C1 segment of cervical spinal cord (tissue), 14 donors: Measurements from ENCODE around the gene EMC8.
"Not testable (repeated sequence)": the region's sequence is repeated elsewhere in the genome, so short reads cannot be mapped to it uniquely, and the experiment has no call there.

Experiments
- DNase-seq, 14 donors: peaks; one replicate each; lab custom pipeline; 2025; lab: John Stamatoyannopoulos, UW

The EMC8 gene

DNA sequence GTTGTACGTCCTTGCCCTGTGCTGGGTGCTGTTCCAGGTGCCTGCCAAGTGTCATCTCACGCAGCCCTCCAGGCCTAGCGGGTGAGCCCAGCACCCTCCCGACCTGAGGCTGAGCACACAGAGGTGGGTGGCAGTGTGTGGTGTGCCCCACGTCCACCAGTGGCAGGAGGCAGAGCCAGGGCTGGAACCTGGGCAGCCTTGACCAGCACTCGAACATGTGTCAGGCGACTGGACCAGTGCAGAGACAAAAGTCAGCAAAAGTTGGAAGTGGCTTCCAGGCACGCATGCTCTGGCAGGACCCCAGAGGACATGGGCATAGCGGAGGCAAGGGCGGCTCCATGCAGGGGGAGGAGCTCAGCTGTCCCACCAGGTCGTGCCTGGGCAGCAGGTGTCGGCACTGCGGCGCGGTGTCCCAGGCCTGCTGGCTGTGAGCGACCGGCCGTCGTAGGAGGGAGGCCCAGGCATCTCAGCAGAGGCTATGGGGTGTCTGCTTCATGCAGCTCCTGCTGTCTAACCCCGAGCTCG lies 35.9 kb upstream of the EMC8 start:
- DNase-seq = no peak

DNA sequence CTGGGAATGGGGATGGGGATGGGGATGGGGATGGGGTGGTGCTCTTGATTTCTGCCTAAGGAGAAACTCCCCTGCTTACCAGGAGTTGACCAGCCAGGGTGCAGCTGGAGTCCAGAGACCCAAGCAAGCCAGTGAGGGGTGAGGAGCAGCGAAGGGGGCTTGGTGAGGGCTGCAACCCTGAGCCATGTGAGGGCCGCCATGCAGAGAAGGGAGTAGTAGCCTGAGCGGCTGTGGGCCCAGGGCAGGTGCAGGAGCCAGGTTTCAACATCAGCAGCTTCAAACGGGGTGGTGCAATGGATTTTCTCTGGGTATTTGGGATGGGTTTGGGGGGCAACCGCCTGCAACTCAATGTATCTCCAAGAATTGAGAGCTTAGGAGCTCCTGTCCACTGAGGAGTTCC lies 35.4 kb upstream of the EMC8 start:
- no peak for DNase-seq

DNA sequence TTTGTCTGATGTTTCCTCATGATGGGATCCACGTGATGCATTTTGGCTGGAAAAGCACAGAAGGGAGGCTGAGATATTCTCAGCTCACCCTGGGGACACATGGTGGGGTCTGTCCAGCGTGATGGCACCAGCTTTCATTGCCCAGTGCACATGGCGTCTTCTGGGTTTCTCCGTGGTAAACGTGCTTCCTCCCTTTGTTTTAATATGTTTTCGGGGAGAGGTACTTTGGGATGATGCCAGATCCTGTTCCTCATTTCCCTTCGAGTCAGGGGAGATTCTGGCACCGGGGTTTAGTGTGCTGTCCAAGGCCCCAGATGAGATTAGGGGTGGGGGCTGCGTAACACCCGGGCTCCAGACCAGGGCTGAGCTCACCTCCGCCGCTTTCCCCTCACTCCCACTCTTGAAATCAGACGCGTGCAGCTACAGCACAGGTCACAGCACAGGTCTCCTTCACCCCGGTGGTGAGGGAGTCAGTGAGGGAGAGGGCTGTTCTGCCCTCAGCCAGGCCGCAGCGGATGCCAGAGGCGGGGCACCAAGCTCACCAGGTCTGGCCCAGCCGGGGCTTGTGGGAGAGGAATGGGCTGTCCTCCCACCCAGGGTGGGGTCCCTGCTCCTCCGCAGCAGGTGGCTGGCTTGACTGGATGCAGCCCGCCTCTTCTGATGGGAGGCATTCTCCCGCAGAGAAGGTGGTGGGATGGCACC lies 34.0 kb upstream of the EMC8 start:
- peak in 3 of 14 donors; percentile 4 to 16 (median 12) for DNase-seq

DNA sequence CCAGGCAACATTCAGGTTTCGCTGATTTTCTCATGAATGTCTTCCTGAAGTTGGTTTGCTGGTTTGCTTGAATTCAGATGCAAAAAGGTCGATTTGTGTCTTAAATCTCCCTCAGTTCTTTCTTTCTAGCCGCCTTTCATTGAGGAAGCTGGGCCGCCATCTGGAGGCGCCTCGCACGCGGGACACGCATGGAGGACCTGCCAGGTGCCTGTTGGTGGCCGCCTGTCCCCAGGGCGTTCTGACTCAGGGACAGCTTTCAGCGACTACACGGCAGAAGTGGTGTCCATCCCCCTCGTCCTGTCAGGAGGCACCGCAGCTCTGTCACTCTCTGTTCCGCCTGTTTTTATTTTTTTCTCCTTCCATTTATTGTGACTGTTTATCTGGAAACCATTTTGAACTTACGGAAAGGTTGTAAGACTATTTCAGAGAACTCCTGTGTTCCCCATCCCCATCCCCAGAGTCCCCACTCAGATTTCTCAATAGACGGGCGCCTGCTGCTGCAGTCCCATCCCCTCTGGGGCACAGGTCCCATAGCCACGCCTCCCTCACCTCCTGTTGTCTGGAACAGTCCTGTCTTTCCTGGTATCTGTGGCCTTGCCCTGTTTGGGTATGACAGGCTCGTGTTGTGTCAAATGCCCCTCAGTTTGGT lies 33.4 kb upstream of the EMC8 start:
- peak in 2 of 14 donors; percentile 28 to 33 for DNase-seq

DNA sequence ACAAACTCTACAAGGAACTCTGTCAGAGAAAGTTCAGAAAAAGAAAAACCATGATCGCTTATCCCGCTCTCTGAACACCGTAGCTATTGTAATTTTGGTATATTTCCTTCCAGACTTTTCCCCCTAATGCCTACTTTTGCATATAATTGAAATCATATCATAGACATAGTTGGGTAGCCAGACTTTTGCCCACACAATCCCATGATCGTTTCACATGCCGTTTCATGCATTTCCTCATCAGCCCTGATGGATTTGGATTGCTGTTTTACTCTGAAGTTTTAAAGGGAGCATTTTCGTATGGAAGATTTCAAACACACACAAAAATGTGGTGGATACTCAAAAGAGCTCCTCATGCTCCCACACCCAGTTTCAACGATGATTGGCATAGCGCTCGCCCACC lies 31.5 kb upstream of the EMC8 start:
- no peak for DNase-seq

DNA sequence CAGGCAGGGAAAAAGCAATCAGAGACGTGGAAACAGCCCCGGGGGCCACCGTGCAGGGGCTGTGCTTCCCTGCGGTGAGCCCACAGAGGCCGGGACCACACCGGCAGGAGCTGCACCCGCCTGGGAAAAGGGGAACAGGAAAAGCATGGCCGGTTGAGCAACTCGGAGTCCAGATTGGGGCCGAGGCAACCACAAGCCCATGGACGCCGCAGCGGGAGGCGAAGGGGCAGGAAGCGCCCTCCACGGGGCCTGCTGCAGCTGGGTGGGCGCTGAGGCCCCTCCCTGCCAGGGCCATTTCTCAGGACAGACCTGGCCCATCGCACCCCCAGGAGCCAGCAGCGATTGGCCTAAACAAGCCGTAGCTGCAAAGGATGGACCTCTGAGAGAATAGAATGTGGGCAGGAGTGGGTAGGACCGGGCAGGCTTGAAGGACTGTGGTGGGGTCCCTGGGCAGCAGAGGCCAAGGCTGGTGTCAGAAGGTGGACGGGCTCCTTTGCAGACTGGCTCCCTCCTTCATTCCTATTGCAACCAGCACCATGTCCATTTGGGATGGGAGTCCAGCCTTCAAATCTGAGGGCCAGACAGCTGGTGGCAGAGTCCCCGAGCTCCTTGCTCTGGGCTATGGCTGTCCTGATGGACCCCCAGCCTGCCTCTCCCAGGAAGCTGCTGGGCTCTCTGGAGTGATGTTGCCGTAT lies 30.6 kb upstream of the EMC8 start:
- peak in 9 of 14 donors; percentile 17 to 62 (median 36) for DNase-seq

DNA sequence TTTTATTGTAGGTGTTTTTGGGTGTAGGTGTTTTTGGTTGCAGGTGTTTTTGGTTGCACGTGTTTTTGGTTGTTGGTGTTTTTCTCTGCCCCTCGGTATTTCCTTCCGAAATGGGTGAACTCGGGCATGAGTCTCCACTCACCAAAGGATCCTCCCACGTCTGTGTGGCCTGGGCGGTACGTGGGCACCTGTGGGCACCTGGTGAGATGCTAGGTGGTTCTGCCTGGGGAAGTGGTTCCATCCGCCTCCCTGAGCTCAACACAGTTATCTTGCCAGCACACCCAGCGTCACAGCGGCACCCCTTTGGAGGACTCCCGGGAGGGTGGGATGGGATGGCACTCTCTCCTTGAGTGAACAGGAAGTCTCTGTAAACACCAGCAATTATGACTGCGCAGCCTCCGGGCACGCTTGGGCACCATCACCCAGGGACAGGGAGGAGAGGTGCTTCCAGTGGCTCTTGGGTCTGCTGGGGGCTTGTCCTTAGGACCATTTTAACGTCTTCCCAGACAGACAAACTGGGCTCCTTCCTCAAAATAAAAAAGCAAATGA lies 29.9 kb upstream of the EMC8 start:
- no peak for DNase-seq

DNA sequence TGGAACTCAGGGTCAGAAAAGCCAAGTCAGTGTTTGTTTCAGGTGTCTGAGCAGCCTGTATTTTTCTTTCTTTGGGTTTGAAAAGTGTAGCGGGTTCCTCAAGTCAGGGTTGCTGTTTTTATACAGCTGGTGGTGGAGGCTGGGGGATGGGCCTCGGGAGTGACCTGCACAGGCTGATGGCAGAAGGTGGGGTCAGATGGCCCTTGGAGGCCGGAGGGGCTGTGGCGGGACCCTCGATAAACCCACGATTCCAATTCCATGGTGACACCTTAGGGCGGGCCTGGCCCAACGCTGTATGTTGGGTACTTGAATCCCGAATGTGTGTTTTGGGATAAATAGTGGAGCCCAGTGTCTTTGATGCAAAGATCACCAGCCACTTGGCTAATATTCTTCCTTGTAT lies 28.8 kb upstream of the EMC8 start:
- DNase-seq = no peak

DNA sequence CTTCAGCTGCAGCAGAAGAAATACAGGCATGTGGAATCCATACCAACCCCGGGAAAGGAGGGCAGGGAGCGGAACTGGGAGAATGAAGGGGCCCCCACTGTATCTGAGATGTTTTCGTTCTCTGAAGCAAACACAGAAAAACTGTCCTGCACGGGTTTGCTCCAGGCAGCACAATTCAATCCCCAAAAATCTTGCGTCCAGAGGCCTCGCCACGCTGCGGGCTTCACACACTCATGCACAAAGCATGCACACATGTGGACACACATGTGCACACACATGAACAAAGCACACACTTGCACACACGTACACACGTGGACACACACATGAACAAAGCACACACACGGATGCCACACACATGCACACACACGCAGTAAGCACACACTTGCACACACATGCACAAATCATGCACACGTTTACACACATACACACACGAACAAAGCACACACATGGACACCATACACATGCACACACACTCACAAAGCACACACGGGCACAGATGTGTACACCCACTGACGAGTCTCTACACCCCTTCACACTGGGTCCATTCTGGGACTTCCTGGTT lies 27.4 kb upstream of the EMC8 start:
- no peak for DNase-seq

DNA sequence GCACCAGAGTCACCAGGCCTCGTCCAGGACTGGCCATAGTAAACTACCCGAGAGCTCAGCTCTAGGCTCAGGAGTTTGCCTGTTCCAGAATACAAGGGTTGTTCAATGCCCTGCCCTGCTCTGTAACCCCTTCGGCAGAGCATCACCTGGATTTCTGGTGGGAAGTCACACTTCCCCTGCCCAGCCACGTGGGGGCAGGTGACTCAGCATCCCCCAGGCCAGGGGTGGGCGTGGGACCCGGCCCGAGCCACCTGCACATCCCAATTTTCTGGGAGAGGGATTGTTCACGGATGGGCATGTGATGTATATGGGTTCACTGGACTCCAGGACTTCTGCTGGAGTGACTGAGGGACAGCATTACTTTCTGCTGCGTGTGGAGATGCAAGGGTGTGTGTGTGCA lies 26.0 kb upstream of the EMC8 start:
- no peak for DNase-seq

DNA sequence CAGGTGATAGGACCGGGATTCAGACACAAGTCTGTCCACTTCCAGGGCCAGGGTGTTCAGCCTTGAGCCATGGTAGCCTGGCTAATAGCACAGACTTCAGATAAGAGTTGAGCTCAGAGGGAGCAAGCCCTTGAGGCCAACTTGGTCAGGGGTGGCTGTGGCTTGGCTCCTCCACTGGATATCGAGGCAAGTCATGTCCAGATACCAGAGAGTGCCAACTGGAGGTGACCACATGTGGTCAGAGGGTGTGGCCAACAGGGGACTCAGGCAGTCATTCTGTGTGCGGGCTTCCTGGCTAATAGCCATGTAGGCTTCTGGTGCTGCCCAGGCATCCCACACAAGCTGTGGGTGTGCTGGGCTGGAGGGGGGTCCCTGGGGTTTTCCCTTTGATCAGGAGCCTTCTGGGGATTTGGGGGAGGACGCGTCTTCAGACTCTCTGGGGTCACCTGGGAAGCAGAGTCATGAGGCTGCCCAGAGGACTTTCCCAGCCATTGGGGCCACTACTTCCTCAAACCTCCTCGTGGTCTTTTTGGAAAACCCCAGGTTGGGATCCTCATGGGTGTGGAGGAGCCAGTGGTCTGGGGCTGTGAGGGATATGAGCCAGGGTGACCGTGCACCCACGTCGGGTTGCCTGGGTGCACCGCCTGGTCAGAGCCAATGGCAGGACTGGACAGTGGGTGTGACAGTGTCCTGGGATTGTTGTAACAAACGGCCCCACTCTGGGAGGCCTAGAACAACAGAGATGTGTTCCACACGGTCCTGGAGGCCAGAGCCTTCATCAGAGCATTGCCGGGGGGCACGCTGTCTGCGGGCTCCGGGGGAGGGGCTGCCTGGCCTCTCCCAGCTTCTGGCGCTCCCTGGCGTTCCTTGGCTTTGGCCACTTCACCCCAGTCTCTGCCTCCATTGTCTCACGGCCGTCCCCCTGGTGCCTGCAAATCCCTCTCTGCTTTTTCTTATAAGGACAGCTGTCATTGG lies 25.1 kb upstream of the EMC8 start:
- no peak for DNase-seq

DNA sequence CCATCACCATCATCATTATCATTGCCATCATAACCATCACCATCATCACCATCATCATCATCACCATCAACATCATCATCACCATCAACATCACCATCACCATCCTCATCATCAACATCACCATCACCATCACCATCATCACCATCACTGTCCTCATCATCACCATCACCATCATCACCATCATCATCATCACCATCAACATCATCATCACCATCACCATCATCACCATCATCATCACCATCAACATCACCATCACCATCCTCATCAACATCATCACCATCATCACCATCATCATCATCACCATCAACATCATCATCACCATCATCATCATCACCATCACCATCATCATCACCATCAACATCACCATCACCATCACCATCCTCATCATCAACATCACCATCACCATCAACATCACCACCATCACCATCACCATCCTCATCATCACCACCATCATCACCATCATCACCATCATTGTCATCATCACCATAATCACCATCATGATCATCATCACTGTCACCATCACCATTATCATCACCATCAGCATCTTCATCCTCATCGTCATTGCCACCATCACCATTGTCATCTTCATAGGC lies 24.1 kb upstream of the EMC8 start:
- DNase-seq = no peak

DNA sequence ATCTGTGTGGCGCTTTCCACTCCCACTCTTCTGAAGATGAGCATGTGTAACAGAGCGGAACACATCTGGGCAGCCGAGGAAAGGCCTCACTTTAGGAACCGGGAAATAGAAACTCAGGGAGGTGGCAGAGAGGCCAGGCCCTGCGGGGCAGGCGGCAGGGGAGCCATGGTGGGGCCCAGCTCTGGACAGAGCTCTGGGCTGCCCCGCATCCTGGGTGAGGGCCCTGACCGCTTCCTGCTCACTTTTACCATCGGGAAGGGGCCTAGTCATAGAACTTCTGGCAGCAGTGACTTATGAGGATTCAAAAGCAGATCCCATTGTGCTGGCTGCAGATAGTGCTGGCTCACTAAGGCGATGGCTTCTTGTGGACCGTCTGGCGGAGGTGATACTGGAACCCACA lies 22.8 kb upstream of the EMC8 start:
- no peak for DNase-seq

DNA sequence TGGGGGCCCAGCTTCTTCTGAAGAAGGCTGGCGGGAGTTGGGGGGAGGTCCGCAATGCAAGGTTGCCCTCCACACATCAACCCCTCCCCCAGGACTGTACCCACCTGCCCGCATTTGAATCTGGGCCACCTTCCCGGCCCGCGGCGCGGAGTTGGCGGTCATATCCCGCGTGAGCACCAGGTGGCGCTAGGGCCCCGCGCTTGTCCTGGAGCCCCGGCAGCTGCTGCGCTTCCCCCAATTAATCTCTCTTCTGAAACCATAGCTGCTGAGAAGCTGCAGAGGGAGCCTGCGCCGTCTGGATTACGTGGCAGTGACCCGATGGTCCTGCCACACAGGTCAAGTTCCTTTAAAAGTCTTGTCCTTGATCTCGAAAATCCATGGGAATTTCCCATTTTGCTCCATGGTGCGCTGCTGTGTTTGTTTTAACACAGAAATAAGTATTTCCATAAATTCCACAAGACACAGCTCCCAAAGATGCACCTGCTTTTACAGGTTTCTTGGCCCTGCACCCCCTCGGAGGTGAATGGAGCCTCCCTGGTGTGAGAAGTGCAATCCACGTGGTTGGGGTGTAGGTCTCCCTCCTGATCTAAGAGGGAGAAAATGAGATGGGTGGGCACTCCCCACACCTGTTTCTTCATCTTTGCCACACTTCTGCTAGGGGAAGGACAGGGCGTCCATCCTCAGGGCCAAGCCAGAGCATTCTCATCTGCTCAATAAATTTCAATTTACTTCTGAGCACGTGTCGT lies 22.2 kb upstream of the EMC8 start:
- peak in 13 of 14 donors; percentile 11 to 80 (median 39) for DNase-seq

DNA sequence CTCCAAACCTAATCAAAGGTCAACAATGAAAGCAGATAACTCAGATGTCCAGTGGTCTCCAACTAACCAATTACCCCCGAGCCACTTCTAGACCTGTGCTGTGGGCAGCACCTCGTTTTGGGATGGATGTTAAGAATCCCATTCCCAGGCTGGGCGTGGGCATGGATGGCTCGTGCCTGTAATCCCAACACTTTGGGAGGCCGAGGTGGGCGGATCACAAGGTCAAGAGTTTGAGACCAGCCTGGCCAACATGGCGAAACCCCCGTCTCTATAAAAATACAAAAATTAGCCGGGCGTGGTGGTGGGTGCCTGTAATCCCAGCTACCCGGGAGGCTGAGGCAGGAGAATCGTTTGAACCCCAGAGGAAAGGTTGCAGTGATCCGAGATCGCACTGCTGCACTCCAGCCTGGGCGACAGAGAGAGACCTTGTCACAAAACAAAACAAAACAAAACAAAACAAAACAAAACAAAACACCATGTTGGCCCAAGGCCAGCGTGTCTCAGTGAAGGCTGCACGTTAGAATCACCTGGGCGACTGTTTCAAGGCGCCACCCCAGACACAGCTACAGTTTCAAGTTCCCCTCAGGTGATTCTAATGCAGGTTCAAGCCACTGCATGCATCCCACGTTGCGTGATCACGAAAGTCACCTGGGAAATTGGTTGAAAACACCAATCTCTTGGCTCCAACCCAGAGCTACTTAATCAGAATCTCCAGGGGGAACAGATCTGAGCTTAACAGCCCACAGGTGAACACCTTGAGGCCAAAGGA lies 21.4 kb upstream of the EMC8 start:
- DNase-seq = no peak

DNA sequence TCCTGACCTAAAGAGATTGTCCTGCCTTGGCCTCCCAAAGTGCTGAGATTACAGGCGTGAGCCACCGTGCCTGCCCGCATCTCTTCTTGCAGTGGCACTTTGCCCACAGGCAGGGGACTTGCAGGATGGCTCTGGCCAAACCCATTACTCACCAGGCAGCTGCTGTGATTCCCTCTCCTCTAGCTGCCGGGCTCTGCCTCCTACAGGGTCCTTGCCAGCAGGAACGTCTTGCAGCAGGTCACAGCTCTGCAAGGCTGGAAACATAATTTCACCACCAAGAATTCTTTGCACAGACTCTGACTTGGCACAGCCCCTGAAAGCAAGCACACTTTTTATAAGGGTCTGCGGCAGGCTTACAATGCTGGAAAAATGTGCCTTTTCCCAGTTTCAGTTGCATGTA lies 20.4 kb upstream of the EMC8 start:
- no peak for DNase-seq

DNA sequence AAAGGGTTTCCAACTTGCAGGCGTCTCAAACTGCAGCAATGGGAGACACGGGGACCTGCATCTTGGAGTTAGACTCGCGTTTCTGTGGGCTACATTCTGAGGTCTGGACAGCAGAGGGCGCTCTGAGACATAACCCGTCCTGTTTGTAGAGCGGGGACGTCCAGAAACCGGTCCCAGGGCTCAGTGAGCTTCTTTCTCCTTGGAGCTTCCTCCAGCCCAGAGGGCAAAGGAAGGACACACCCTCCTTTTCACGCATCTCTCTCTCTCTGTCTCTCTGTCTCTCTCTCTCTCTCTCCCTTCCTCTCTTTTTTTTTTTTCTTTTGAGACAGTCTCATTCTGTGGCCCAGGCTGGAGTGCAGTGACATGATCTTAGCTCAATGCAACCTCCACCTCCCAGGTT lies 19.9 kb upstream of the EMC8 start:
- peak in 9 of 14 donors; percentile 12 to 61 (median 31) for DNase-seq

DNA sequence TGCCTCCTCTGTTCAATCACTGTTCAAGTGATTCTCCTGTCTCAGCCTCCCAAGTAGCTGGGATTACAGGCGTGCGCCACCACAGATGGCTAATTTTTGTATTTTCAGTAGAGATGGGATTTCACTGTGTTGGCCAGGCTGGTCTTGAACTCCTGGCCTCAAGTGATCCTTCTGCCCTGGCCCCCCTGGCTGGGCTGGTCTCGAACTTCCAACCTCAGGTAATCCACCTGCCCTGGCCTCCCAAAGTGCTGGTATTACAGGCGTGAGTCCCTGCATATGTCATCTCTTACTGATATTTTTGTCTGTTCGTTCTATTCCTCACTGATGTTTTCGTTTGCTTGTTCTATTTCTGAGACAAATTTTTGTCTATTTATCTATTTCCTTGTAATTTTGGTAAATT lies 17.9 kb upstream of the EMC8 start:
- not testable (repeated sequence) for DNase-seq

DNA sequence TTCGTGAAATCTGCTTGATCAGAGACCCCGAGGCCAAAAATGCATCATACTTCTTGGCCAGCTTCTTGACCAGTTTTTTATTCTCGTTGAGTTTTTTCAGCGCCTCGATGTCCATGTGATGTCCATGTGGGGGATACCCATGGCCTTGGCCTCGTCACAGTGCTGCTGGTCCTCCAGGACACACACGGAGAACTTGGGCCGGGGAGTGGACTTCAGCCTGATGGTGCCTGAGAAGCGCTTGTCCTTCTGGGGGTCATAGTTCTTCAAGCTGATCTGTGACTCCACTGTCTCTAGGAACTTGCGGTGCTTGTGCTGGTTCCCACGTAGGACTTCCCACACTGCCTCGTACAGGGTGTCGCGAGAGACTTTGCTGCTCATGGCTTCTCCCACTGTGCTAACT lies 16.8 kb upstream of the EMC8 start:
- no peak for DNase-seq
